Erythroblast (primary cell): Measurements from ENCODE around the gene NIFK.
"Not testable (repeated sequence)": the region's sequence is repeated elsewhere in the genome, so short reads cannot be mapped to it uniquely, and the experiment has no call there.

Experiments
- DNase-seq, 2 experiments: peaks; one replicate each; lab custom pipeline; 2025; lab: John Stamatoyannopoulos, UW
- GATA1 ChIP-seq: IDR thresholded peaks from 2 replicates; pipeline ENCODE4 v1.6.1; 2011; ENCODE audit warnings: low read depth, mild to moderate bottlenecking, control low read depth, low read length, moderate library complexity
- POLR2A ChIP-seq: IDR thresholded peaks from 2 replicates; pipeline ENCODE4 v1.6.1; 2011; ENCODE audit warnings: mild to moderate bottlenecking, low read length

The NIFK gene

GRCh38 chr2:121696410-121696930 lies 40.2 kb downstream of the NIFK start:
- DNase-seq: no peak
- no peak for TF ChIP-seq GATA1
- no peak for TF ChIP-seq POLR2A

DNA sequence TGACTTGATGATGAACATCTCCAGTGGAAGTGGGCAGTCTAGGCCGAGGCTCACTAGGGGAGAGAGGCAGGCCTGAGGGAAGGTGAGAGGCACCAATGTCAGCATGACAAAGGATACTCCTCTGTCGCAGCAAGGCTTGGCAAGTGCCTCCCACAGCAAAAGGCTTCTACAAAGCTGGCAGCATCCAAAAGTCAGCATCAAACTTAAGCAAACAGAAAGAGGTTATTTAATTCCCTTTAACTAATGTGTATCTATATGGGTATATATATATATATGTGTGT lies 41.6 kb downstream of the NIFK start:
- DNase-seq: no peak
- no peak for TF ChIP-seq POLR2A
- no peak for TF ChIP-seq GATA1

GRCh38 chr2:121694398-121695170 lies 42.1 kb downstream of the NIFK start:
- DNase-seq: no peak
- no peak for TF ChIP-seq GATA1
- no peak for TF ChIP-seq POLR2A

DNA sequence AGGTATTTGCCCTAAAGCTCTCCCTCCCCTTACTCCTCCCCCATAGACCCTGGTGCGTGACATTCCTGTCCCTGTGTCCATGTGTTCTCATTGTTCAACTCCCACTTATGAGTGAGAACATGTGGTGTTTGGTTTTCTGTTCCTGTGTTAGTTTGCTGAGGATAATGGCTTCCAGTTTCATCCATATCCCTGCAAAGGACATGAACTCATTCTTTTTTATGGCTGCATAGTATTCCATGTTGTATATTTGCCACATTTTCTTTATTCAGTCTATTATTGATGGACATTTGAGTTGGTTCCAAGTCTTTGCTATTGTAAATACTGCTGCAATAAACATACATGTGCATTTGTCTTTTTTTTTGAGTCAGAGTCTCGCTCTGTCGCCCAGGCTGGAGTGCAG lies 46.1 kb downstream of the NIFK start:
- not testable (repeated sequence) for DNase-seq

DNA sequence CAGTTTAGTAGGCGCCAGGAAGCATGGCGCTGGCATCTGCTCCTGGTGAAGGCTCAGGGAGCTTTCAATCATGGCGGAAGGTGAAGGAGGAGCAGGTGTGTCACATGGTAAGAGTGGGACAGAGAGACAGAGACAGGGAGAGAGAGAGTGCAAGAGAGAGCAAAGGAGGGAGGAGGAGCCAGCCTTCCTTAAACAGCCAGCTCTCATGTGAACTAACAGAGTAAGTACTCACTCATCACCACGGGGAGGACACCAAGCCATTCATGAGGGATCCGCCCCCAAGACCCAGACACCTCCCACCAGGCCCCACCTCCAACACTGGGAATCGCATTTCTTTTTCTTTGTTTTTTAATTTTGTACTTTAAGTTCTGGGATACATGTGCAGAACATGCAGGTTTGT lies 46.6 kb downstream of the NIFK start:
- TF ChIP-seq POLR2A (no peak), GATA1 (no peak)
- DNase-seq: no peak

DNA sequence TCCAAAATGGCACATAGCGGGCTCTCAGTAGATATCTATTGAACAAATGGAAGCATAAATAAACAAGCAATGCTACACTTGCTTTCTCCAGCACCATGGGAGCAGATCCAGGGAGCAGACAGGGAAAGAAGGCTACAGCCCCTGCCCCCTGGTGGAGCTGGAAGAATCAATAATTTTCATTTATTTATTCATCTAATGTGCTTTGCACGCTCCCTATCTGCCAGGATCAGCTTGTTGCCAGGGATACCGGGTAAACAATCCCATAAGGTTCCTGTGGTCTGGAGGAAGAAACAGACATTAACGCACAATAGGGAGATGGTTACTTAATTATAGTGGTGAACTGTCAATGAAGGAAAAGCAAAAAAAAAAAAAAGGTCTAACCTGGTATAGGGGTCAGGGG lies 47.3 kb downstream of the NIFK start:
- peak; percentile 27 to 30 for DNase-seq
- TF ChIP-seq POLR2A (no peak), GATA1 (no peak)

- no peak for DNase-seq
- no peak for TF ChIP-seq GATA1
- no peak for TF ChIP-seq POLR2A
Measured at GRCh38 chr2:121688820-121689219, 47.9 kb downstream of the NIFK start.

DNA sequence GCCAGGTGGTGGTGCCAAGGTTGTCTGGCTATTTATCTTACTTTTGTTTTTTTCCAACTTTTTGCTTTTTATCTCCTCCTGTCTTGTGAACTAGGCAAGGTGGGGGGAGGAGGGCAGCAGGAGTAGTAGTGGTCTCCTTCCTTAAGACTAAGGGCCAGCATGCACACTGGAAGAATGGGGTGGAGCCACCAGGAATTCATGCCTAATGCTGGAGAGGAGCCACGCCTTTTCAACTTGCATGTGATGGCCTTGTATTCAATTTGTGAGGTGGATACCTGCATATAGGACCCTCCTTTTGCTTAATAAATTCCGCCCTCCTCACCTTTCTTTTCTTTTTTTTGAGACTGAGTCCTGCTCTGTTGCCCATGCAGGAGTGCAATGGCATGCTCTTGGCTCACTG lies 49.8 kb downstream of the NIFK start:
- DNase-seq: no peak
- no peak for TF ChIP-seq GATA1
- no peak for TF ChIP-seq POLR2A

- TF ChIP-seq GATA1 (no peak), POLR2A (no peak)
- DNase-seq: no peak
Measured at GRCh38 chr2:121686218-121686617, 50.5 kb downstream of the NIFK start.

- TF ChIP-seq GATA1 (no peak), POLR2A (no peak)
- DNase-seq: no peak
Measured at GRCh38 chr2:121682396-121683298, 54.0 kb downstream of the NIFK start.

DNA sequence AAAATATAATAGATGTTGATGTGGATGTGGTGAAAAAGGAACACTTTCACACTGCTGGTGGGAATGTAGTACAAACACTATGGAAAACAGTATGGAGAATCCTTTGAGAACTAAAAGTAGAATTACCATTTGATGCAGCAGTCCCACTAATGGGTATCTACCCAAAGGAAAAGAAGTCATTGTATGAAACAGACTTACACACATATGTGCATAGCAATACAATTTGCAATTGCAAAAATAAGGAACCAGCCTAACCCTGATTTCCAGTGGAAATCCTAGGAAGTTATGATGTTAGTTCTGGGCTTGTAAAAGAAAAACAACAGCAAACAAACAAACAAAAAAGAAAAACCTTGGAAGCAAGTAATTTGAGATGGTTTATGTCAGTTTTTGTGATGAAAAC lies 58.8 kb downstream of the NIFK start:
- DNase-seq: no peak
- TF ChIP-seq GATA1: no peak
- TF ChIP-seq POLR2A: no peak
